ENCODE measurements around the gene ZNF140.

Gene ZNF140

DNA sequence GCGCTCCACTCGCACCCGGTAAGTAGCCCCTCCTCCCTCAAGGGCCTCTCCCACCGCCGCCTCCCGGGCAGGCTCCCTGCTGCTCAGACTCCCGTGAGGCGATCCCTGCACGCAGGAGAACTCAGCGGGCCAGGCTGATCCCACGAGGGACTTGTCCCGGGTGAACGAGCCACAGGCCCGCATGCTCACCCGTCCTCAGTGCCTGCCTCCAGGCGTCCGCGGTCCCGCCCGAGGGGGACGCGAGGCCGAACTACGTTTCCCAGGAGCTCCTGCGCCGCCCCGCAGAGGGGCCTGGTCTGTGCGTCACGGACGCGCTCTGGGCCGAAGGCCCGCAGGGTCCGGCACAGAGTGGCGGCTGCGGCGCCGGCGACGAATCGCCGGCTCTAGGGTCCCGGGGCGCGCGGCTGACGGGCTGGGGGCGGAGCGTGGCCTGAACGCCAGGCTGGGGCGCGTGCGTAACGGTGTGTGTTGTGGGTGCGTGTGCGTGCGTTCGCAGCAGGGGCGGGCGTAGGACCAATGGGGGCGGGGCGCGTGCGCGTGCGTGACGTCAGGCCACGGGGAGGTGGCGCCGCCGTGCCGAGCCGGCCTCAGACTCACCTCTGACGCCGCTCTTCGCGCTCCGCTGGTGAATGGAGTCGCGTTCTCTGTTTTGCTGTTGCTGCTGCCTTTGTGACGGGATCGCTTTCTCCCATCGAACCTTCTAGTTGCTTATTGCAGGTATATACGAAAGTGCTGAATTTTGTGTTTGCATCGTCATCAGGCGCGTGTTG, 49.5 kb downstream of the ZNF140 start, which contains the start of the genes ZNF10 and ZNF891:
Gene ZNF10, plus strand, starts transcription at position 590 of the 770 bp plus-strand sequence. CDS start 13,866 bp downstream, outside the sequence.
Gene ZNF891, minus strand, starts transcription at position 237 of the 770 bp plus-strand sequence. CDS start 8,356 bp downstream, outside the sequence.
- DNase-seq = peak; percentile 99

GRCh38 chr12:133130808-133131128, 50.0 kb downstream of the ZNF140 start:
- ATAC-seq (no peak), DNase-seq (peak; percentile 53)

More for the DNA sequence above, 49.5 kb downstream of the ZNF140 start, which contains the start of the genes ZNF10 and ZNF891:
- peak; percentile 97 for ATAC-seq

- DNase-seq (no peak), ATAC-seq (no peak)
Measured at GRCh38 chr12:133135747-133136146, 55.0 kb downstream of the ZNF140 start.

- no peak for ATAC-seq
- DNase-seq = no peak
Measured at GRCh38 chr12:133145981-133146380, 65.3 kb downstream of the ZNF140 start.

DNA sequence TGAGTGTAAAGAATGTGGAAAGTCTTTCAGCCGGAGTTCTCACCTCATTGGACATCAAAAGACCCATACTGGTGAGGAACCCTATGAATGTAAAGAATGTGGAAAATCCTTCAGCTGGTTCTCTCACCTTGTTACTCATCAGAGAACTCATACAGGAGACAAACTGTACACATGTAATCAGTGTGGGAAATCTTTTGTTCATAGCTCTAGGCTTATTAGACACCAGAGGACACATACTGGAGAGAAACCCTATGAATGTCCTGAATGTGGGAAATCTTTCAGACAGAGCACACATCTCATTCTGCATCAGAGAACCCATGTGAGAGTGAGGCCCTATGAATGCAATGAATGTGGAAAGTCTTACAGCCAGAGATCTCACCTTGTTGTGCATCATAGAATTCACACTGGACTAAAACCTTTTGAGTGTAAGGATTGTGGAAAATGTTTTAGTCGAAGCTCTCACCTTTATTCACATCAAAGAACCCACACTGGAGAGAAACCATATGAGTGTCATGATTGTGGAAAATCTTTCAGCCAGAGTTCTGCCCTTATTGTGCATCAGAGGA, 75.5 kb downstream of the ZNF140 start:
- no peak for DNase-seq

More for the DNA sequence above, 75.5 kb downstream of the ZNF140 start:
- no peak for ATAC-seq
